HG02970 (cell line): ENCODE data around the gene ERBB3.
A peak's percentile ranks its signal among the peaks of the same experiment; 100 is the strongest.
"Not testable (repeated sequence)": the region's sequence is repeated elsewhere in the genome, so short reads cannot be mapped to it uniquely, and the experiment has no call there.

Experiments used
- ATAC-seq: cut with Tn5 transposase; IDR thresholded peaks from one replicate; pipeline ENCODE4 v1.9.1; 2021; ENCODE audit warnings: mild to moderate bottlenecking, moderate library complexity, moderate number of reproducible peaks; ENCODE audit not compliant: unreplicated experiment, low FRiP score

The ERBB3 gene

GRCh38 chr12:56079723-56080555, at the start of gene ERBB3:
Gene ERBB3, plus strand, starts transcription at chr12:56080165. Its CDS starts 136 bp downstream, at chr12:56080301.
- no peak for ATAC-seq

- no peak for ATAC-seq
Measured at GRCh38 chr12:56031987-56032386, 48.0 kb upstream of the ERBB3 start.

GRCh38 chr12:56034586-56035332, 45.2 kb upstream of the ERBB3 start:
- no peak for ATAC-seq

- no peak for ATAC-seq
Measured at GRCh38 chr12:56037161-56037560, 42.8 kb upstream of the ERBB3 start.

GRCh38 chr12:56038022-56038655, 41.8 kb upstream of the ERBB3 start:
- no peak for ATAC-seq

GRCh38 chr12:56040151-56040550, 39.8 kb upstream of the ERBB3 start:
- no peak for ATAC-seq

- ATAC-seq: no peak
Measured at GRCh38 chr12:56040963-56041551, 38.9 kb upstream of the ERBB3 start.

- peak; percentile 95 for ATAC-seq
Measured at GRCh38 chr12:56041552-56042429, 38.2 kb upstream of the ERBB3 start, which contains the start of gene RPS26. Gene RPS26, plus strand, starts transcription at chr12:56041918. Its CDS starts 249 bp downstream, at chr12:56042167.

- ATAC-seq: not testable (repeated sequence)
Measured at GRCh38 chr12:56042430-56042813, 37.5 kb upstream of the ERBB3 start.

GRCh38 chr12:56042843-56043242, 37.1 kb upstream of the ERBB3 start:
- no peak for ATAC-seq

- no peak for ATAC-seq
Measured at GRCh38 chr12:56046027-56046780, 33.8 kb upstream of the ERBB3 start.

- ATAC-seq: no peak
Measured at GRCh38 chr12:56053407-56053893, 26.5 kb upstream of the ERBB3 start.

GRCh38 chr12:56059964-56060363, 20.0 kb upstream of the ERBB3 start:
- not testable (repeated sequence) for ATAC-seq

- ATAC-seq: no peak
Measured at GRCh38 chr12:56061982-56062381, 18.0 kb upstream of the ERBB3 start.

GRCh38 chr12:56062996-56063395, 17.0 kb upstream of the ERBB3 start:
- no peak for ATAC-seq

GRCh38 chr12:56071648-56072047, 8.3 kb upstream of the ERBB3 start:
- no peak for ATAC-seq

- ATAC-seq: no peak
Measured at GRCh38 chr12:56074396-56074795, 5.6 kb upstream of the ERBB3 start.

GRCh38 chr12:56077966-56078365, 2.0 kb upstream of the ERBB3 start:
- ATAC-seq: not testable (repeated sequence)

GRCh38 chr12:56078427-56078826, 1.5 kb upstream of the ERBB3 start:
- ATAC-seq: no peak
